DMS153 treated with DMSO at 0.1 percent for 48 hours (cell line): Measurements from ENCODE around the gene HNRNPH2.

Source experiments
- DNase-seq: peaks from one replicate; lab custom pipeline; 2025; ENCODE audit not compliant: unreplicated experiment; lab: John Stamatoyannopoulos, UW

HNRNPH2 gene

DNA sequence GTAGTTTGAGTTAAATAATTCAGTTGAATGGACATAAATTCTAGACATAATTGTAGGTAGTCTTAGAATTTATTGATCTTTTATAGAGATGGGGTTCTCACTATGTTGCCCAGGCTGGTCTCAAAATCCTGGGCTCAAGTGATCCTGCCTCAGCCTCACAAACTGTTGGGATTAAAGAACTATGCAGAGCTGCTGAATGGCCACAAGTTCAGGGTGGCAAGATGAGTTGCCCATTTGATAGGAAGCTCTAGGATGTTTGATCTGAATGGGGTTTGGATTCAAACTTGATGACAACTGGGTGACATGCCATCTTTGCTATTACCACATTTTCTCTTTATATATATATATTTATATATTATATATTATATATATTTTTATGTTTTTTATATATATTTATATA lies 13.7 kb upstream of the HNRNPH2 start:
- no peak for DNase-seq

DNA sequence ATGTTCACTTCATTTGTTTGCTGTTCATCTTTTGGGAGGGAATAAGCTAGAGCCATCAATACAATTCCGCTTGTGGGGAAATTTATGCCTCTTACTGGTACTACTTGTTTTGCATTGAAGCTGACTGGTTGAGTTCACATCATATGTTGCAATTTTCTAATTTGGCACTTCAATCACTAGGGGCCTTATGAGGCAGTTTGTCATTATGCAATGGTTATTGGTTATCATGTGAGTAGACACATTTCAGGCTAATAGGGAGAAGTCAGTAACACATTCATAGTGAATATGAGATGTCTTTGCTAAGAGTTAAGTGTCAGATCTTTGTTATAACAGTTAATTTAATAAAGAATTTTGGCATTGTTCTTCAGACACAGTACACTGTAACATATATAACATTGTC lies 12.2 kb upstream of the HNRNPH2 start:
- DNase-seq, result no peak

DNA sequence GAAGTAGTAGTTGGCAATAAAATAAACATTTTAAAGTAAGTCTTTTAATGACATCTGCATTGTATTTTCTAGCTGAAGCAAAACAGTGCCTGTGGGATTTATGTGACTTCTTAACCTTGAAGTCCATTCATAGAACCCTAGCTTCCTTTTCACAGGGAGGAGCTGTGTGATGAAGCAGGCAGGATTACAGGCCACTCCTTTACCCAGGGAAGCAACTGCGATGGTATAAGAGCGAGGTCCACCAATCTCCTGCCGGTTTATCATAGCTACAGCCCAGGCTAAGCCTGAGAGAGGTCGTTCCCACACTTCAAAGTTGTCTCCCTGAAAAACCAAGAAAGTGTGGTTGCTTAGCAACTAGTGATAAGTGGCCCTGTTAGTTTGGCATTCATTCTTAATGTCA lies 10.2 kb upstream of the HNRNPH2 start:
- DNase-seq, result no peak

DNA sequence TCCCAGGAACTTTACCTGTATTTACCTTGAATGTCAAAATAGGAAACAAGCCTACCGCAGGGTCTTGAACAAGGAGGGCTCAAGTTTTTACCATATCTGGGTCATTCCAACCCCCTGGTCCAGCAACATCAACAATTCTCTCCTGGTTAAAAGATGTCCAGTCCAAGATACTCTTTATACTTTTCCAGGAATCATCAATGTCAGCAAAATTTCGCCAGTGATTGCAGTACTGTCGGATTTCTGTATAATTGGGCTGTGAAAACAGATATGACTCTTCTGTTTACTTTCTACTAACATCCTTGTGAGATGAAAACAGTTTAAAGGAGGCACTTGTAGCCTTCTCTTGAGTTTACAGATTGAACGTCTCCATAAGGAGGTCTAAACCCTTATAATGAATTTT lies 9.3 kb upstream of the HNRNPH2 start:
- DNase-seq, result no peak

DNA sequence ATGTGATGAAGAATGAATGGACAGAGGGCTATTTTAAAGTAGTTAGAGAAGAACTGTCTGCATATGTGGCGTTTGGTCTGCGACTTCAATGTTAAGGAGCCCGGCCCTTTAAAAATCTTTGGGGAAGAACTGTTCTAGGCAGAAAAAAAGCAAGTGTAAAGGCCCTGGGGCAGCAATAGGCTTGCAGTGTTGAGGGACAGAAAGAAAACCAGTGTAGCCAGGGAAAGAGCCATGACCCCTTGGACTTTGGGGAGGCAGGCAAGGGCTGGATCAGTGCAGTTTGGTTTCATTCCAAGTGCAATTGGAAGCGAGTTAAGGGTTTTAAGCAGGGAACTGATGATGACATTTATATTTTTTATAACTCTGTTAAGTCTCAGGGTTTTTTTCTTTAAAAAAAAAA lies 8.2 kb upstream of the HNRNPH2 start:
- no peak for DNase-seq

DNA sequence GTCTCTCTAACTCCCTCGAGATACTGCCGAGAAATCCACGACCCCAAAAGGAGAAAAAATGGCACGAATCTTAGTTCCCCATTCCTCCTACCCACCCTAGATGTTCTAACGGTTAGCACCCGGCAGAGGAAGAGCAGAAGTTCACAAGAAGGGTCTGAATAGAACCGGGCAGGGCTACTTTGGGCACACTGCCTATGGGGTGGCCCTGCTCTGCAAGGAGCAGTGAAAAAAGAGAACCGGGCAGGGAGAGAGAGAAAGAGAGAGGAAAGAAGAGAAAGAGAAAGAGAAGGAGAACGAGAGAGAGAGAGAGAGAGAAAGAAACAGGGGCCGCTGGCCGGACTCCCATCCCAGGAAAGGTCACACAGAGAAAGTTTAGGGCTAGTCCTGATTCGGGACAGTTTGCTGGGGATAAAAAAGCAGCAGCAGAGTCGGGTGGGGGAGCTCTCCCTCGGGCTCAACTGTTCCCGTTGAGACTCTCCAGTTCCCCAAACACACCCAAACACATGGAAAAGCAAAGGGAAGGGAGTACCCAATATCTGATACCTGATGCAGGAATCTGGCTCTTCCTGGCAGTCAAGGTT lies 765 bp upstream of the HNRNPH2 start:
- no peak for DNase-seq

DNA sequence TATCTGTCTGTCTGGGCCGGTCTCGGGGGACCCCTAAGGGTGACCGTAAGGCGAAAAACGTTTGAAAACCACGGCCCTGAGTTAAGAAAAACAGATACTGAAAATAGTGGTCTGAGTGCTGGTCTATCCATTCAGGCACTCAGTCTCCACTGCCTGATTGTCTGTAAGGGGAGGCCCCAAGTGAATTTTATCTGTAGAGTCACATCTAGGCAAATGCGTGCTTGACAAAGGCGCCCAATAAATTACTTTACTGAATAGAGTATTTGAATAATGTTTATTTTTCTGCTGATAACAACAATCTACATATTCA lies 465 bp downstream of the HNRNPH2 start:
- no peak for DNase-seq

DNA sequence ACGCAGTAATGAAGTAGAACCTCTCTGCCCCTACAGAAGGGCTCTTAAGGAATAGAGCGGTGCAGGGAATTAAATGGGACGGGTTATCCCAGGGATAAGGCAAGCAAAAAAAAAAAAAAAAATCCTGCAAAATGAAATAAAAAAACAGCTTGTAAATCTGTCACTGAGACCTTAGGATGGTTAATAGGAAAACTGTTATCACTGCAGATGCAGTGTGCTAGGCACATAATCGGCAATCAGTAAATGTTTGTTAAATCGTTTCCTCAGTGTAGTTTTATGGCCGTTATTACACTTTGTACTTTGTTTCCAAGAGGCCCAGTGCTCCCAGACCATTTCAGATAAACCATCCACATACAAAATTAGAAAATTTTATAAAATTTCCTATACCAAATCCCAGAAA lies 1.0 kb downstream of the HNRNPH2 start:
- no peak for DNase-seq

DNA sequence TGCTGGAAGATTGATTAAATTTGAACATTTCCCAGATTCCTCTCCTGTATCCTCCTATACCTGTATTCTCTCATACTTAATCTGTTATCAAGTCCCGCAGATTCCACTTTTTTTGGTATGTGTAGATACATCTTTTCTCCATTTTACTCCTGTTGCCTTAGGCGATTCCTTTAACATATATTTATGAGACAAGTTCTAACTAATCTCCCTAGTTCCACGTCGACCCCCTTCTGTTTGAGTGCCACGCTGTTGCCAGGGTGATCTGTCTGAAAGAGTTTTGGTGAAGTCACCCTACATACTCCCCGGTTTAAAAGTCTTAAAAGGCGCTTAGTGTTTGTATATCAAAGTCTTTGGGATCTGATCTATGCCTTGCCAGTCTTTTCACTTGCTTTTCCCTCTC lies 2.4 kb downstream of the HNRNPH2 start:
- DNase-seq, result no peak

DNA sequence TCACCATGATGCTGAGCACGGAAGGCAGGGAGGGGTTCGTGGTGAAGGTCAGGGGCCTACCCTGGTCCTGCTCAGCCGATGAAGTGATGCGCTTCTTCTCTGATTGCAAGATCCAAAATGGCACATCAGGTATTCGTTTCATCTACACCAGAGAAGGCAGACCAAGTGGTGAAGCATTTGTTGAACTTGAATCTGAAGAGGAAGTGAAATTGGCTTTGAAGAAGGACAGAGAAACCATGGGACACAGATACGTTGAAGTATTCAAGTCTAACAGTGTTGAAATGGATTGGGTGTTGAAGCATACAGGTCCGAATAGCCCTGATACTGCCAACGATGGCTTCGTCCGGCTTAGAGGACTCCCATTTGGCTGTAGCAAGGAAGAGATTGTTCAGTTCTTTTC lies 4.0 kb downstream of the HNRNPH2 start:
- no peak for DNase-seq

DNA sequence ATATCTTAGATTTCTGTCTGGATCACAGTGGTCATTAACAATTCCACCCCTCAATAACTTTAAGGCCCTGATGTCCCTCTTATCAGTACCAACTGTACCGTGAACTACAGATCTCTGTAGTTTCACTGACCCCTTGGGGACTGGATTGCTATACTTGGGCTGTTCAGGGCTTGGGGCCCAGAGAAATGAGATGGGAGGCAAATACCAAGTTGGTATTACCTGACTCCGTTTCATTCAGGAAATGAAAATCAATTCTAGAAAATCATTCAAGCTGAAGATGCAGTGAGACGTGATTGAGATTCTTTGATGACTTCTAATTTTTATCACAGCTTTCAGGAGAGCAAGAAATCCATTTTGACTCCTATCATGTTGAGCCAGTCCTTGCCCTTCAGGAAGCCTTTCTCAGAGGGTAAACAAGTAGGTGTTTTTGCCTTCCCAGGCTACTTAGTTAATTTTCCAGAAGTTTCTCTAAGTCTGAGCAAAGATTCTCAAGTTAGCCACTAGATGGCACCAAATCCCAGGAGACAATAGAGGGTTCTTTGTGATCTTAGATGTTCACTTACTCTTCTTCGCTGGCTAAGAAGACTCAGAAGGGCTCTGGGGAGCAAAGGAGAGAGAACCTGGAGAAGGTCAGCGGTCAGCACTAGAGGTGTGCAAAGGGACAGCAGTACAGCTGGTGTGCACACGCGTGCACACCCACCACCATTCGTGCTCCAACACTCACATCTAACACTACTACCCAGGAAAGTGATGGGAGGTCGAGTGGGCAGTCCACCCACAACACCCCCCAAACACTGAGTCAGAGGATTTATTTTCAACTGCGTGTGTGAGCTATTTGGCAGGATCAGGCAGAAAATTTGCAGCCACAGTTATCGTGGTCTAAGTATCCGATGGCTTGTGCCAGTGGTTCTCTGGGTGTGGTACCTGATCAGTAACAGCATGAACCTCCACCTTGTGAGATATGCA lies 7.4 kb downstream of the HNRNPH2 start:
- no peak for DNase-seq

DNA sequence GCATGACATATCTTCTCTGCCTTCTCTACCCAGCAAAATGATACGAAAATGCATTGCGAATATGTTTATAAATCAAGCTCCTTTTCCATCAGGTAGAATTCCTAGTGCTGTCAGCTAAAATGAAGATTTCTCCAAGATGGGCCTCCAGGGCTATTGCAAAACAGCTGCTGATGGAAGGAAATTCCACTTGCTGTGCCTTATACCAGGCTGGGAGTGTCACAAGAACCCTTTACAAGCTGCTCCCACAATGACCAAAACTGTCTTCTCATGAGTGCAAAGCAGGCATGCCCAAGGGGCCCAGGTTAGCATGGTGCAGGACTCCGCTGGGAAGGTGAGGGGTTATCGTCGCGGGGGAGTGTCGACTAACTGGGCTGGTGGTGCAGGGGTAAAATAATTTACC lies 8.7 kb downstream of the HNRNPH2 start:
- no peak for DNase-seq

DNA sequence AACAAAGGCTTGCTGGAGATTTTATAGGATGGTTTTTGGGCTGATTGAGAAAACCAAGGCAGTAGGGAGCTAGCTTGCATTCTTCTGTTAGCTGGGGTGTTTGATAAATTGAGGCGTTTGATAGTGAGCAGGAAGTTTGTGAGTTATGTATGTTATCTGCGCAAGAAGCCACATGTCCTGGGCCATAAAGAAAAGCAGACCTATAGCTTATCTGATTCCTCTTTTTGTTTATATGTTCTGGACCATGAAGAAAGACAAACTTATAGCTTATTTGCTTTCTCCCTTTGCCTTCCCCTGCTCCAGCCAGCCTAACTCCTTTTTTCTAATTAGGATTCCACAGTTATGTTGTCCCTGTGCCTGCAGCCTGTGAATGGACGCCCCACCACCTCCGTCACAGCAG lies 9.2 kb downstream of the HNRNPH2 start:
- no peak for DNase-seq

DNA sequence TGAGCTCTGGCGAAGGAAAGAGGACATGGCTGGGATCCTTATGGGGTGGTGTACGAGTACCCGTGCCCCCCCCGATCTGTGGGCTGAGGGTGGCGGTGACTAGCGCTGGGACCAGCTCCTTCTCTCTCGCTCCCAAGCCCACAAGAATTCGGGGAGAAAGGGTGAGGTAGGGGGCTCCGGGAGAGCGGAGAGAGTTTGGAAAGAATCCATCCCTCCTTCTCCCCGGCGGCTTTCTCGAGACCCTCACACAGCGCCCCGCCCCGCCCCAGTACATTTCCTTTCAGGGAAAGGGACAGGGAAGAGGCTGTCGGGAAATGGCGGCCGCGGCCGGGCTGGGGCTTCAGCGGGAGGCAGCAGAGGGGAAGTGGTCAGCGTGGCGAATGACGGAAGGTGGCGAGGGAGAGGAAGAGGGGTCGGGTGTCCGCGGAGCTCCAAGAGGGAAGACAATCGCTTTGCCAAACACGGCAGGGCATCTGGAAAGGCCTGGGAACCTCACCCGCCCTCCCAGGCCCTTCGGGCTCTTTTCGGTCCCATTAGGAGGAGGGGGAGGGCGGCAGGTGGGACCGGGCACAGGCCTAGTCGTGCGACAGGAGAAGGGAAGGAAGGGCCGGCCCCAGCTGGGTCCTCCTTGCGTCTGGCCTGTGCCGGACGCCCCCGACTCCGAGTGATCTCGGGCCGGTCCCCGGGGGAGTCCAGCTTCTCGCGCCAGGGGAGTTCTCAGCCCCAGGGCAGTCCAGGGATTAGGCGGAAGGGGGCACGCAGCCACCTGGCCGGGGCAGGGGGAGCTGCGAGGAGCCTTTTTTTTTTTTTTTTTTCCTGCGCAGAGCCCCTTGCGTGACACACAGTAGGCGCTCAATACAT lies 10.2 kb downstream of the HNRNPH2 start:
- peak; percentile 4 for DNase-seq

DNA sequence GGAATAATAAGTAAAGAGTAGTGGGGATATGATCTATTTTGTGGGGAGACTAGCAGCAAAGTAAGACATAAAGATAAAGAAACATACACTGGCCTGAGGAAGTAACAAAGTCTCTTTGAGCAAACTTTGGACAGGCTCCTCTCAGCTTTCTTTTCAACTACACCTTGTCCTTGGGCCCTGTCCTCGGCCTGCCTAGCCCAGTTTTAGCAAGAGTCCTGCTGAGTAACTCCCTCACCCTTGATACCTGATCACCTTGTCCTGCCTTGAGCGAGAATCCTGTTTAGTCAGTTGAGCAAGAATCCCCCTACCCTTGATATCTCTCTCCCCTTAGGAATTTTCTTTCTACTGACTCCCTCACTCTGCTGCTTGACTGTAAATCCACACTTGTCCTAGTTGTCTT lies 11.5 kb downstream of the HNRNPH2 start:
- no peak for DNase-seq

DNA sequence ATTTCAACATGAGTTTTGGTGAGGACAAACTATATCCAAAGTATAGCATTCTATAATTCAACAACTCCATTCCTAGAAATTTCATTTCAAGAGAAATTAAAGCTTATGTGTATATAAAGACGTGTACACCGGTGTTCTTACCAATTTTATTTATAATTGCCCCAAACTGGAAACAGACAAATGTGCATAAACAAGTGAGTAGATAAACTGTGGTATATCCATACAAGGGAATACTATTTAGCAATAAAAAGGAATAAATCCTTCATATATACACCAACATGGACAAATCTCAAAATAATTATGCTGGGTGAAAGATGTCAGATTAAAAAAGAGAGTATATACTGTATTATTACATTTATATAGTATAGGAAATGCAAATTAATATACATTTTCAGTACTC lies 19.9 kb downstream of the HNRNPH2 start:
- DNase-seq, result no peak

DNA sequence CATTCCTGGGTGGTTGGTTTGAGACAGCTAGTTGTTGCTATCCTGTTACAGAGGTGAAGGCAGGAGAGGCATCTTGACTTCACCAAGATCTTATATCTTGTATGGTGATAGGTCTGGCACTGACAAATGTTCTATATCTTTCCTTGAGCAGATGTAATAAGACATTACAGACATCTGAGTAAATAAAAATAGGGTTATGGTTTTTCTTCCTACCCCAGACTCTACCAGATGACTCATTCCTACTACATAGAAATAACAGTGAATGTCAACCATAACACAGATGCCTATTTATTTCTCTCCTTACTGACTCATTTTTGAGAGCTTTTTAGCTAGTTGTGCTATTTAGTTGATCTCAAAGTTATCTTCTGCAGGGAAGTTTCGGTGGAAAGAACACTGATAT lies 21.9 kb downstream of the HNRNPH2 start:
- no peak for DNase-seq

DNA sequence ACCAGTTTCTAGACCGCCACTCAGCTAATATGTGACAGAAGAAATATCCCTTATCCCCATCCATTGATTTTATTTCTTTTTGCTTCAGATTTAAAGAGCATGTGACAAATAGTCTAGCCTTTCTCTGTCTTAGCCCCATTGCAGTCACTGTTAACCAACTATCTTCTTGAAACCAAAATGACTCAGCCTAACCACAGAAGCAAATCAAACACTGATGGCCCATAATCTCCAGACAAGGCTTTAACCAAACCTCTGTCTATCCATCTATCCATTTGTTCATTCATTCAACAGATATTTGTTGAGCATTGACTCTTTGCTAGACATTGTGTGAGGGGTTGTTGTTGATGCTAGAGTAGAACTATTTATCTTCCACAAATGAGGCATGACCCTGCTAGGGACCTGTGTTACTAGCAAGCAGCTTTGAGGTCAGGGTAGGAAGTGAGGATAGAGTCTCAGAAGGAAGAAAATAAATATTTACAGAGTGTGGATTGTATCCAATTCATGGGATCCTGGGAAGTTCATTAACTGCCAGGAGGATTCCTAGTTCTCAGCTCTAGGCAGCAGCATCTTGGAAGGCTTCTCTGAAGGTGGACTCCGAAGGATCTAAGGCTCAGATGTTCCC lies 22.5 kb downstream of the HNRNPH2 start:
- DNase-seq, result no peak

DNA sequence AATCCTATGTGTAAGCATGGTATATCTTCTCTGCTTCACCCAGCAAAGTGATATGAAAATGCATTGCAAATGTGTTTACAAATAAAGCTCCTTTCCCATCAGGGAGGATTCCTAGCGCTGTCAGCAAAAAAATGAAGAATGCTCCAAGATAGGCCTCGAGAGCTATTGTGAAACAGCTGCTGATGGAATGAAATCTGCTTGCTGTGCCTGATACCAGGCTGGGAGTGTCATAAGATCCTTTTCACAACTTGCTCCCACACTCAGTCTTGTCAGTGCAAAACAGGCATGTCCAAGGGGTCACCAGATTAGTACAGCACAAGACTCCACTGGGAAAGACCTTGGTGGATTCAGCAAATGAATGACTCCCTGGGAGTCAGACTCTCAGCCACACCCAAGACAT lies 34.1 kb downstream of the HNRNPH2 start:
- no peak for DNase-seq

DNA sequence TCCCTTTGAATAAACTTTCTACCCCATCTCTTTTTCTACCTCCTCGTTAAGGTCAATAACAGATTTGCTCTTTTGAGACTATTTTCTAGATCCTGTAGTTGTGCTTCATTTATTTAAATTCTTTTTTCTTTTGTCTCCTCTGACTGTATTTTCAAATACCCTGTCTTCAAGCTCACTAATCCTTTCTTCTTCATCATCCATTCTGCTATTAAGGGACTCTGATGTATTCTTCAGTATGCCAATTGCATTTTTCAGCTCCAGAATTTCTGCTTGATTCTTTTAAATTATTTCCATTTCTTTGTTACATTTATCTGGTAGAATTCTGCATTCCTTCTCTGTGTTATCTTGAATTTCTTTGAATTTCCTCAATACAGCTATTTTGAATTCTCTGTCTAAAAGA lies 41.3 kb downstream of the HNRNPH2 start:
- DNase-seq, result no peak

DNA sequence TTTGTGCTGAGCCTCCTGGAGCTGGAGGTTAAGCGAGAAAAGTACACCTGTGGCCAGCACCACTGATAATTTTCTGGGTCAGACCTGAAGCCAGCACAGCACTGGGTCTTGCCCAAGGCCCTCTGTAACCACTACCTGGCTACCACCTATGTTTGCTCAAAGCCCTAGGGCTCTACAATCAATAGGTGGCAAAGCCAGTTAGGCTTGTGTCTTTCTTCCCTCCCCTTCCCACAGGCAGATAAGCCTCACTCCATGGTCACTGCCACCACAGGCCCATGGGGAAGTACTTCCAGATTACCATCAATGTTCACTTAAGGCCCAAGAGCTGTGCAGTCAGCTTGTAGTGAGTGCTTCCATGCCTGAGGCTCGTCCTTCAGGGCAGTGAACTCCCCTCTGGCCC lies 42.1 kb downstream of the HNRNPH2 start:
- DNase-seq, result no peak

DNA sequence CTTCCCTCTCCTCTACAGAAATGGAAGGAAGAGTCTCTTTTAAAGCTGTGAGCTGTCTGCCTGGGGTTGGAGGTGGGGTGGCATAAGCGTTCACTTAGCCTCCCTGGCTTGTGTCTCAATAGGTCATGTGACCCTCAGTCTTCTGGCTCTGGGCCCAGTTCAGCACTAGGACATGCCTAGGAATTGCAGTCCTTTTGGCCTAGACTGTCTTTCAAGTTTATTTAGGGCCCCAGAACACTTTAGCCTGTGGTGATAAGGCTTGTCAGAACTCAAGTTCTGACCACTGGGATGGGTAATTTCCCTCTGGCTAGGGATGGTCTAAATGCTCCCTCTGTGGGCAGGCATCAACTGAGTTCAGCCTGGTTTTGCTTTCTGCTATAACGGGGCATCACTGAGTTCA lies 42.9 kb downstream of the HNRNPH2 start:
- no peak for DNase-seq
